PC-9 (cell line): ENCODE measurements around the gene TIRAP. TPM values are rescaled to one million over a fixed set of nuclear protein-coding genes. Genes with fewer than 3 reads are reported as not detected.

Source experiments
- BruUV-seq: library from RNA; stranded (reverse); fragments of 400-500 nt; replicated peaks from 2 replicates; lab custom pipeline; 2021; lab: Mats Ljungman, UMichigan
- CTCF ChIA-PET: fragments of 300-600 bp; sonication (Branson Sonifier 250); formaldehyde crosslinking; loops from one replicate; lab custom pipeline; 2022; ENCODE audit warnings: antibody characterized with exemption; lab: Charles Lee
- POLR2A ChIA-PET: fragments of 300-600 bp; sonication (Branson Sonifier 250); formaldehyde crosslinking; loops from one replicate; lab custom pipeline; 2022; ENCODE audit warnings: antibody characterized with exemption; ENCODE audit not compliant: unreplicated experiment; lab: Charles Lee
- DNase-seq, 2 experiments: peaks; one replicate each; pipeline versions ENCODE4 v3.0.0 to v3.0.0-alpha.2; 2015 to 2022; ENCODE audit warnings: mixed read lengths in 1 of 2
- H2AFZ ChIP-seq: fragments of 200-600 bp; sonication (generic); 2 replicates; pipeline ENCODE4 v1.8.1; 2017; ENCODE audit warnings: antibody characterized with exemption
- H3F3A ChIP-seq: fragments of 200-600 bp; sonication (generic); 2 replicates; pipeline ENCODE4 v1.8.1; 2017; ENCODE audit warnings: antibody characterized with exemption, mild to moderate bottlenecking, low read depth; ENCODE audit not compliant: insufficient read depth
- H3K27ac ChIP-seq: fragments of 200-600 bp; sonication (generic); 2 replicates; pipeline ENCODE4 v1.6.1; 2016; ENCODE audit warnings: mixed run types
- H3K27me3 ChIP-seq: fragments of 200-600 bp; sonication (generic); 2 replicates; pipeline ENCODE4 v1.6.1; 2016; ENCODE audit warnings: low read depth, mixed run types; ENCODE audit not compliant: insufficient read depth
- H3K36me3 ChIP-seq: fragments of 200-600 bp; sonication (generic); 2 replicates; pipeline ENCODE4 v1.6.1; 2016; ENCODE audit warnings: low read depth, mixed run types
- H3K4me1 ChIP-seq: fragments of 200-600 bp; sonication (generic); replicated peaks from 2 replicates; pipeline ENCODE4 v1.6.1; 2016; ENCODE audit warnings: mixed run types; ENCODE audit not compliant: insufficient read depth
- H3K4me2 ChIP-seq: fragments of 200-600 bp; sonication (generic); 2 replicates; pipeline ENCODE4 v1.6.1; 2017; ENCODE audit warnings: mixed run types
- H3K4me3 ChIP-seq: fragments of 200-600 bp; sonication (generic); 2 replicates; pipeline ENCODE4 v1.6.1; 2016; ENCODE audit warnings: mixed run types
- H3K79me2 ChIP-seq: fragments of 200-600 bp; sonication (generic); 2 replicates; pipeline ENCODE4 v1.6.1; 2017; ENCODE audit warnings: low read depth, mixed run types
- H3K9me2 ChIP-seq: fragments of 200-600 bp; sonication (generic); 2 replicates; pipeline ENCODE4 v1.8.1; 2017; ENCODE audit warnings: mild to moderate bottlenecking; ENCODE audit not compliant: insufficient read depth
- H3K9me3 ChIP-seq: fragments of 200-600 bp; sonication (generic); 2 replicates; pipeline ENCODE4 v1.8.1; 2016; ENCODE audit warnings: low read depth; ENCODE audit not compliant: insufficient read depth
- H4K20me1 ChIP-seq: fragments of 200-600 bp; sonication (generic); 2 replicates; pipeline ENCODE4 v1.8.1; 2017; ENCODE audit not compliant: insufficient read depth
- CTCF ChIP-seq: fragments of 200-600 bp; sonication (generic); conservative IDR thresholded peaks from 2 replicates; pipeline ENCODE4 v1.6.1; 2017; ENCODE audit warnings: mixed run types, antibody characterized with exemption, mild to moderate bottlenecking, moderate library complexity
- EZH2 ChIP-seq: fragments of 200-600 bp; sonication (generic); IDR thresholded peaks from 2 replicates; pipeline ENCODE4 v1.8.0; 2017; ENCODE audit warnings: antibody characterized with exemption, low read depth
- intact Hi-C: fragments of 100-400 bp; cut with micrococcal nuclease; formaldehyde crosslinking; loops from one replicate; pipeline ENCODE4 v1.10.0; 2022; ENCODE audit not compliant: unreplicated experiment
- total RNA-seq: library from RNA; stranded (reverse); gene quantifications from 2 replicates; pipeline ENCODE4 v1.2.3, GENCODE V29; 2021

Gene TIRAP
- total RNA-seq, 1 experiment from 2014 or later, result 12.7 TPM

GRCh38 chr11:126311401-126312291, 28.8 kb downstream of the TIRAP start:
- H4K20me1 ChIP-seq, result no peaks in the 10 kb centered on the region
- TF ChIP-seq CTCF, result no peak
- no peak for TF ChIP-seq EZH2
- no peak overlapping the region for H2AFZ ChIP-seq
- ChIA-PET CTCF (interaction anchor here (0.5 to 2.0 kb wide), 4 partner anchors 9 to 679 kb away, joined by 3 to 15 read pairs (median 8); no protein-coding TSS in a partner anchor), POLR2A (interaction anchor here (0.5 kb wide), 1 partner anchor 35 kb away, joined by 6 read pairs; no protein-coding TSS in a partner anchor)
- H3F3A ChIP-seq, result peaks cover 5% of the 10 kb centered on the region; the same call in 1 of the 2 replicates
- BruUV-seq, result no TSS peak
- no peak overlapping the region for H3K27ac ChIP-seq
- intact Hi-C loops, result loop anchor here (2.0 to 5.0 kb wide), 4 partner anchors 29 to 681 kb away; no protein-coding TSS in a partner anchor
- 0 out of 2 replicates have a peak, but pooled peaks cover 8% of the 10 kb centered on the region for H3K36me3 ChIP-seq
- DNase-seq, result no peak
- no peaks in the 10 kb centered on the region for H3K79me2 ChIP-seq
- no peaks in the 10 kb centered on the region for H3K9me3 ChIP-seq
- no peak overlapping the region for H3K4me3 ChIP-seq
- no peaks in the 10 kb centered on the region for H3K27me3 ChIP-seq
- H3K4me2 ChIP-seq, result no peak overlapping the region
- peaks cover 3% of the 10 kb centered on the region; the same call in 1 of the 2 replicates for H3K4me1 ChIP-seq
- H3K9me2 ChIP-seq, result no peaks in the 10 kb centered on the region

- Histone ChIP-seq H3K36me3 (0 out of 2 replicates have a peak, but pooled peaks cover 8% of the 10 kb centered on the region), H2AFZ (no peak overlapping the region), H3K4me1 (peaks cover 3% of the 10 kb centered on the region; the same call in 1 of the 2 replicates), H3K27ac (no peak overlapping the region), H3K4me3 (no peak overlapping the region), H3K9me3 (no peaks in the 10 kb centered on the region), H3K9me2 (no peaks in the 10 kb centered on the region), H4K20me1 (no peaks in the 10 kb centered on the region), H3K4me2 (no peak overlapping the region), H3K27me3 (no peaks in the 10 kb centered on the region), H3K79me2 (no peaks in the 10 kb centered on the region), H3F3A (peaks cover 5% of the 10 kb centered on the region; the same call in 1 of the 2 replicates)
- ChIA-PET CTCF (no interaction called here), POLR2A (no interaction called here)
- intact Hi-C loops, result loop anchor here (5.0 kb wide), 2 partner anchors 54 to 679 kb away; no protein-coding TSS in a partner anchor
- TF ChIP-seq CTCF (no peak), EZH2 (no peak)
- no peak for DNase-seq
- BruUV-seq, result no TSS peak
Measured at GRCh38 chr11:126312961-126313360, 30.1 kb downstream of the TIRAP start.

DNA sequence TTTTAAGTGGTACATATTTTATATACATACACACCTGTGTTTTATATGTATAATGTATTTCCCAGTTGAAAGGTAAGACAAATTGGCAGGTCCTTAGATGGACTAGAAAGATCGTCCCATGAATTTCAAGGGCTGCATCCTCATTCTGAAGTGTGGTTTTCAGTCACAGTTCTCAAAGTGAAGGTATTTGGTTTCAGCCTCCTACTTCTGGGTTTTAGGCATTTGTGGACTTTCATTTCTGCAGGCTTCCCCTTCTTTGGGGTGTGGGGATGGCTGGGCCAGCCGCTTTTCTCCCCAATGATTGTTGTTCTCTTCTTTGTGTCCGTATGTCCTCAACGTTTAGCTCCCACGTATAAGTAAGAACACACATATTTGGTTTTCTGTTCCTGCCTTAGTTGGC, 30.9 kb downstream of the TIRAP start:
- no peaks in the 10 kb centered on the region for H3K27me3 ChIP-seq
- H3K4me1 ChIP-seq, result peaks cover 3% of the 10 kb centered on the region; the same call in 1 of the 2 replicates
- no peaks in the 10 kb centered on the region for H3K9me2 ChIP-seq
- no peaks in the 10 kb centered on the region for H4K20me1 ChIP-seq
- CTCF ChIA-PET, result no interaction called here
- intact Hi-C loops, result loop anchor here (5.0 kb wide), 2 partner anchors 53 to 678 kb away; no protein-coding TSS in a partner anchor
- no peak overlapping the region for H3K4me3 ChIP-seq
- H3K79me2 ChIP-seq, result no peaks in the 10 kb centered on the region
- no peak for TF ChIP-seq CTCF
- TF ChIP-seq EZH2, result no peak
- peaks cover 5% of the 10 kb centered on the region; the same call in 1 of the 2 replicates for H3F3A ChIP-seq
- H3K36me3 ChIP-seq, result 0 out of 2 replicates have a peak, but pooled peaks cover 8% of the 10 kb centered on the region
- H3K27ac ChIP-seq, result no peak overlapping the region
- H2AFZ ChIP-seq, result no peak overlapping the region
- H3K9me3 ChIP-seq, result no peaks in the 10 kb centered on the region
- no TSS peak for BruUV-seq
- no peak for DNase-seq
- H3K4me2 ChIP-seq, result no peak overlapping the region
- POLR2A ChIA-PET, result no interaction called here
